Cardiac atrium fibroblast (primary cell): Measurements from ENCODE around the gene ZNF143. TPM values are rescaled to one million over a fixed set of nuclear protein-coding genes. Genes with fewer than 3 reads are reported as not detected.

Experiments
- total RNA-seq: library from RNA; depleted of rRNA; stranded (reverse); fragments of >200 nt; gene quantifications from 2 replicates; pipeline ENCODE4 v1.2.3, GENCODE V29; 2015

The ZNF143 gene
- 6.1 and 9.9 TPM in 2 replicates for total RNA-seq

GRCh38 chr11:9460322-9461062, at the start of gene ZNF143:
TSS of gene ZNF143 (plus strand) at chr11:9461012. CDS start at chr11:9471309, 10,297 bp downstream.

GRCh38 chr11:9573052-9573774, 112.4 kb downstream of the ZNF143 start, which contains the start of gene WEE1:
TSS of gene WEE1 (plus strand) at chr11:9573670. CDS start at chr11:9573934, 264 bp downstream.

Other genes with a start within 250 kb of the ZNF143 start
- gene DENND5A, start 195.7 kb upstream of the ZNF143 start, total RNA-seq: 102 and 107 TPM in 2 replicates
- 31.6 and 32.6 TPM in 2 replicates for gene TMEM41B, start 146.4 kb upstream of the ZNF143 start, total RNA-seq
- gene IPO7, start 76.4 kb upstream of the ZNF143 start, total RNA-seq: 43.5 and 58.5 TPM in 2 replicates
- gene WEE1, start 112.7 kb downstream of the ZNF143 start, total RNA-seq: 31.4 and 35.0 TPM in 2 replicates
- gene SWAP70, start 203.1 kb downstream of the ZNF143 start, total RNA-seq: 28.5 TPM in 2 replicates